A172 (cell line): ENCODE measurements around the gene MED27. TPM values are rescaled to one million over a fixed set of nuclear protein-coding genes. Genes with fewer than 3 reads are reported as not detected.
"Not testable (repeated sequence)": the region's sequence is repeated elsewhere in the genome, so short reads cannot be mapped to it uniquely, and the experiment has no call there.

ENCODE experiments used
- DNase-seq: peaks from one replicate; pipeline ENCODE4 v3.0.0-alpha.2; 2015; ENCODE audit warnings: low spot score
- total RNA-seq: library from RNA; depleted of rRNA; stranded (reverse); fragments of >200 nt; shearing (Covaris generic); gene quantifications from 2 replicates; pipeline ENCODE4 v1.2.3, GENCODE V29; 2014

The MED27 gene
- total RNA-seq, 1 experiment from 2014 or later, result 20.7 TPM

- DNase-seq, result peak; percentile 34
Measured at GRCh38 chr9:132018957-132019405, 60.7 kb downstream of the MED27 start.

DNA sequence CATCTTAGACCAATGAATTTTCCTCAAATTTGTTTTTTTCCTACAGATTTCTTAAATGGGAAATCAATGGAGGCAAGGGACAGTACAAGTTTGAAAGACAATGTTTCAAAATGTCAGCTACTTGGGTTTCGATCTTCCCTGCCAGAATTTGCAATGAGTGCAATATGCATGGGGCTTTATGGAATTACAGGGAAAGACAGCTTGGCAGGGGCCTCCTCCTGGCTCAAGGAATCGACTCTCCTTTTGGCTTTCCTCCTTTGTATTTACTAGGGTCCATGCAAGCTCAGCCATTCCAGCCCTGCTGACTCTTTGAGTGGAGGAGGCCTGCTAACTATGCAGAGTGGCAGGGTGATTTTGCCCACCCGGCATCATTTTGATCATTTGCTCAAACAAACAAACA, 63.2 kb downstream of the MED27 start:
- no peak for DNase-seq

- no peak for DNase-seq
Measured at GRCh38 chr9:132015866-132016265, 63.8 kb downstream of the MED27 start.

DNA sequence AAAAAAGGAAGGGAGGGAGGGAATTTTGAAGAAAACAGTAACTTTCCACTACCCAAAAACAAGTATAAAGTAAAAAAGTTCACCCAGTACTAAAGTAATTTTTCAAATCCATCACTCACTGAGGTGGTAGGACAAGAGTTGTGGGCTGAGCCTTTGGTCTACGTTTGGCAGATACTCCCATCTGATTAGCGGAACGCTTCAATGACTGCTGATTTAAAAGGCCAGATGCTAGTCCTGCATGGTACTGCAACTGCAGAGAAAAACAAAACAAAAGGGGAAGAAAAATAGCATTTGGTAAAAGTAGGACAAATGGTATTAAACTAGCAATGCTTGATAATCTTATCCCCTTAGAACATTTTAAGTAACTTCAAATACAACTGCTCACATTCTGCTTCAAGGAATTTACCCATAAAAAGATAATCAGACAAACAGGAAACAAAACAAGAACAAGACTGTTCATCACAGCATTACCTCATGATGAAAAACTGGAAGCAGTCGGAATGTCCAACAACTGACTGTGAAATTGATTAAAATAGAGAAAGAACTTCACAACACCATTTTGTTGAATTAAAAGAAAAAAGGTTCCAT, 65.4 kb downstream of the MED27 start:
- DNase-seq, result no peak

GRCh38 chr9:132012704-132013357, 66.8 kb downstream of the MED27 start:
- DNase-seq, result no peak

DNA sequence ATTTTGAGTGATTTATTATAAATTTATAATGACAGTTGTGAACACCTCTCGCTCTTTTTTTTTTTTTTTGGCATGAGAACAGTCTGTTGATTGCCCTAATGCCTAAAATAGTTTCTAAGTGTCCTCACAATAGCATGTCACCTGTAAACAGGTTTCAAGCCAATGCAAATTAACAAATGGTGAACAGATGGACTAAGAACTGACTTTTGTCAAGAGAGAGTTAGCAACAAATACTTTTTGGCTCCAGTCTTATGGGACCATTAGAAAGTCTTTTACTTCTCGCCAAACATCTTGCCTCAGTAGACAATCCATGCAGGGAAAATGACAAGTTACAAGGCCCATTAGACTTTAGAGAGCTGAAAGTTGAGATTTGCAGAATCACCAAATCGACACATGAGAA, 67.8 kb downstream of the MED27 start:
- DNase-seq, result no peak

DNA sequence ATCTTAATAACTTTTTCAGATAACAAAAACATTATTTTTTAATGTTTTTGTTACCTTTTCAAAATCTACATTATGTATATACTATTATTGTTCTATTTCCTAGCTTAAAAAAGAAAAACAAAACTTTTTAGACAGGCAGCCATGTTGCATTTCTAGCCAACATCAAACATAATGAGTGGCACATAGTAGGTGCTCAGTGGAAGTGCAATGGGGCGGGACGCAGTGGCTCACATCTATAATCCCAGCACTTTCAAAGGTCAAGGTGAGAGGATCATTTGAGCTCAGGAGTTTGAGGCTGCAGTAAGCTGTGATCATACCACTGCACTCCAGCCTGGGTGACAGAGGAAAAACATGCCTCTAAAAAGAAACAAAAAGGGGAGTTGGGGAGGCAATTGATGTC, 68.4 kb downstream of the MED27 start:
- no peak for DNase-seq

DNA sequence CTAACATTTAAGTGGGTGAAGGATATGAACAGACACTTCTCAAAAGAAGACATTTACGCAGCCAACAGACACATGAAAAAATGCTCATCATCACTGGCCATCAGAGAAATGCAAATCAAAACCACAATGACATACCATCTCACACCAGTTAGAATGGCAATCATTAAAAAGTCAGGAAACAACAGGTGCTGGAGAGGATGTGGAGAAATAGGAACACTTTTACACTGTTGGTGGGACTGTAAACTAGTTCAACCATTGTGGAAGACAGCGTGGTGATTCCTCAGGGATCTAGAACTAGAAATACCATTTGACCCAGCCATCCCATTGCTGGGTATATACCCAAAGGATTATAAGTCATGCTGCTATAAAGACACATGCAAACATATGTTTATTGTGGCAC, 69.5 kb downstream of the MED27 start:
- not testable (repeated sequence) for DNase-seq

- DNase-seq, result no peak
Measured at GRCh38 chr9:132008855-132009812, 70.5 kb downstream of the MED27 start.

DNA sequence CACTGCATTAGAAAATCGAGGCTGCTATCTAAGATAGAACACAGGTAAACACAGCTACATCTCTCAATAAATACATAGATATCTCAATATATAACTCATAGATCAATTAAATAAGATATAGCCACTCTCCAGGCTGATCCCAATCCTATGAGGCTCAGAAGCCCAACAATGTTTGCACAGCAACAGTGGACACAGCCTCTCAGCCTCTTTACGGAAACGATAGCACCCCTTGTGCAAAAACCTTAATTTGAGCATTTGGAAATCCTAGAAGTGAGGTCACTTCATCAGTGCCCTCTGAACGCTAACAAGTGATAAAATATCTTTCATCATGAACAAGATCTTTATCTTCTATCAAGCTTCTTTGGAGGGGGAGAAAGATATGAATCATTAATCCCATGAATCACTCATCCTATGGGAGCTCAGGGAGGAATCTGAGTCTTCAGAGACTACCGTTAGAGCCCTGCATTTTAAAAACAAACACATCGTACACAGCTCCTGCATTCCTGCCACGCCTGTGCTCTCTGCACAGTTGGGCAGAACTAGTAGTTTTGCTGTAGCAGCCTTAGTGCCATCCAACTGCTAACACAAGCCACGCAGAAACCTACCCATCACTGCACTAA, 71.4 kb downstream of the MED27 start:
- DNase-seq, result peak; percentile 69

DNA sequence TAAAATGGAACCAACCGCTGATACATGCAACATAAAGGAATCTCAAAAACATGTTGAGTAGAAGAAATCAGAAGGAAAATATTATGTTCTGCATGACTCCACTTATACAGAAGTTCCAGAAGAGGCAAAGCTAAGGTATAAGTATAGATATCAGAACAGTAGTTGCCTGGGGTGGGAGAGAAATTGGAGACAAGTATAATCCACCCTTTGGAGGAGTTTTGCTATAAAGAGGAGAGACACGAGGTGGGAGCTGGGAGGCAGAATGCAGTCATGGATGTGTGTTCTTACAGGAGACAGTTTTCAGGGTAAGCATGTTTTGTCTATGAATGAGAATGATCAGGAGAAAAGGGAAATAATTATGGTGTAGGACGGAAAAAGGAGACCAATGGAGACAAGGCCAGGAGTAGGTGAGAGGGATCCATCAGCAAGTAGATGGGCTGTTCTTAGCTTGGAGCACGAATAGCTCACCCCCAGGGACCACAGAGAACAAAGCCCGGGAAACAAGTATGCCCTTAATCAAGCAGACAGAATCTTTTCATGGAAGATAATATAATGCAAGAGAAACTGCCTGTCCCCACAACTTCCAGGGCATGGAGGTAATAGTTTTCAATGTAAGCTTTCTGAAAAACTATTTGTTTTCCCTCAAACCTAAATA, 72.2 kb downstream of the MED27 start:
- DNase-seq, result no peak

DNA sequence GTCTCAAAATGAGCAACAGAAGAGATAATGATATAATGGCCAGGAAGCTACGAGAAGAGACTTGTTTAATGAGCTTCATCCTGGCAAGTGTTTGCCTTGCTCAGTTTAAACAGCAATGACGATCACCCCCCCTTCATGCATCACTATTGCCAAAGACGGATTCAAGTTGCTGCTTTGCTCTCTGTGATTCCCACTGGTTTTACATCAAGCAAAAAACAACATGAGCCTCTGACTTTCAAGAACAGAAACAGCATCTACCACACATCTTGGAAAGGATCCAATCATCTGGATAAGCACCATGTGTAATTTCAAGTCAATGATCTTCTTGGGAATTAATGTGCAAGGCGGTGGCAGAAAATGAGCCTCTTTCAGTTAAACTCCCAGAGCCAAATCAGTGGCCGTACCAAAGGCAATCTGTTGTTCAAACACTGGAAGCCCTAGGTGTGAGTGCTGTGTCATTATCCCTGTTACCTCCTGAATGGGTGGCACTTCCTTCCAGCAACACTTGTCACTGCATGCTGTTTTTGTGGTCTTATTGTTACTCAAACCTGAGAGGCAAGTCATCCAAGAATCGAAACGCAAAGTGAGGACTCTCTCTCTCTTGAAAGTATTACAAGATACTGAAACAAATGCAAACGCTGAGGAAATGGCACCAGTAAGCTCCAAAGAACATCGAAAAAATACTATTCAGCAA, 72.8 kb downstream of the MED27 start:
- DNase-seq, result no peak

GRCh38 chr9:132005899-132006298, 73.8 kb downstream of the MED27 start:
- DNase-seq, result no peak

DNA sequence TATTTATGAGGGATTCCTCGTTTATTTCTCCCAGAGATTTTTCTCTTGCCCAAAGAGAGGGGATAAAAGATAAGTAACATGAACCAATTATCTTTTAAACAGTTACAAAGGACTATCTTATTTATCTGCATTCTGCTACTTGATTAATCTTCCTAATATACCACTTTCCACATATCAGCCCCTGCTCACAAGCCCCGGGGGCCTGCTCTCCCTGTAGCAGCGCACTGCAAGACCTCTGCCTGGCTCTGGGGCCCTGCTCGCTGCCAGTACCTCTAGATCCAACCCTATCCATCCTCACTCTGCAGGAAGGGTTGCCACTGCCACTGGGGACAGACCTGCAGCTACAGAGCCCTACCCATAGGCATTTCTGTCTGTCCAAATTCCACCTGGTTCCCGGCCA, 75.3 kb downstream of the MED27 start:
- DNase-seq, result no peak

- no peak for DNase-seq
Measured at GRCh38 chr9:132003896-132004295, 75.8 kb downstream of the MED27 start.

DNA sequence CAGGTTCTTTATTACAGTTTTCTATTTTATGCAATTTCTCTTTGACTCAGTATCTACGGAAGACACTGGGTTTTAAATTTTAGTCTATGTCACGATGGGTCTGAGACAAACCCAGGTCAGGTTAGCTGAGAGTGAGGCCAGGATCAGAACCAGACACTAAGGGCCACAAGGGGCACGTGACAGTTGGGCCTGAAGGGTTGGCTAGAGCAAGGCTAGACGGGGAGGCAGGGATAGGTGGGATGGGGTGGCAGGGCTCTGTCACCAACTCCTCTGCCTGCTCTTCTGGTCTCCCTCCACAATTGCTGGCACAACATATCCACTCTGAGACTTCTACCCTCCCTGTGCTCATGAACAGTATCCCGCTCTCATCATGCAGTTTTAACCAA, 76.4 kb downstream of the MED27 start:
- no peak for DNase-seq

DNA sequence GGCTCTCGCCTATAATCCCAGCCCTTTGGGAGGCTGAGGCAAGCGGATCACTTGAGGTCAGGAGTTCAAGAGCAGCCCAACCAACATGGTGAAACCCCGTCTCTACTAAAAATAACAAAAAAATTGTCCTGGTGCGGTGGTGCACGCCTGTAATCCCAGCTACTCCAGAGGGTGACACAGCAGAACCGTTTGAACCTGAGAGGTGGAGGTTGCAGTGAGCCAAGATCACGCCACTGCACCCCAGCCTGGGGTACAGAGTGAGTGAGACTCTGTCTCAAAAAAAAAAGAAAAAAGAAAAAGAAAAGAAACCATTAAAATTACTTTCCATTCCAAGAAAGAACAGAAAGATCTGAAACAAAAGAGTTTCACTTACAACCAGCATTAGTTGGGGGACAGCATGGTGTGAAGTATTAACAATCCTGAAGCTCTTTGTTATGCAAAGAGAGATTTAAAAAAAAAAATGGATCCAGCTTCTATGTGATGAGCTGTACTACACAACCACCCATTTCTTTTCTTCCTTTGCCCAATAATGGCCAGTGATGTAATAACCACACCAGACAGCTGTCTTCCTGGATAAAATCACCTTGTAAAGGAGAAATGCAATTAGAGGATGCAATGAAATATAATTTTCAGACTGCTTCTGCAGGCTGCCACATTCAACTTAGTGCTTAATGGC, 76.9 kb downstream of the MED27 start:
- peak; percentile 19 for DNase-seq

DNA sequence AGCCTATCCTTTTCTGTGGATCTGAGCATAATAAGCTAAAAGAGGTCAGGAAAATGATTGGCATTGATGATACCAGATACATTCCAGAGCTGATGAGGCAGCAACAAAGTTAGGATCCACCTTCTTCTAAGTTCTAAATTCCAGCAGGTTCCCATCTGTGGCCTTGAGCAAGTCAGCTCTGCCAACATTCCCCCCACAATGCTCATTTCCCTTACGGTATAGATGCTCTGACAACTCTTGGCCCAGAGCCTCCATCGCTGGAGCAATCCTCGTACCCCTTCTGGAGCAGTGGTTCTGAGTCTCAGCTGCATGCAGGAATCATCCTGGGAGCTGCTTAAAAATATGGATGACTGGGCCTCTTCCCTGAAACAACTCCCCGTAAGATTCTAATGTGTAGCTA, 78.1 kb downstream of the MED27 start:
- no peak for DNase-seq

- DNase-seq, result no peak
Measured at GRCh38 chr9:132000659-132001058, 79.0 kb downstream of the MED27 start.
